ENCODE data around the gene ARHGAP10.
A peak's percentile ranks its signal among the peaks of the same experiment; 100 is the strongest.
"Not testable (repeated sequence)": the region's sequence is repeated elsewhere in the genome, so short reads cannot be mapped to it uniquely, and the experiment has no call there.

Gene ARHGAP10

DNA sequence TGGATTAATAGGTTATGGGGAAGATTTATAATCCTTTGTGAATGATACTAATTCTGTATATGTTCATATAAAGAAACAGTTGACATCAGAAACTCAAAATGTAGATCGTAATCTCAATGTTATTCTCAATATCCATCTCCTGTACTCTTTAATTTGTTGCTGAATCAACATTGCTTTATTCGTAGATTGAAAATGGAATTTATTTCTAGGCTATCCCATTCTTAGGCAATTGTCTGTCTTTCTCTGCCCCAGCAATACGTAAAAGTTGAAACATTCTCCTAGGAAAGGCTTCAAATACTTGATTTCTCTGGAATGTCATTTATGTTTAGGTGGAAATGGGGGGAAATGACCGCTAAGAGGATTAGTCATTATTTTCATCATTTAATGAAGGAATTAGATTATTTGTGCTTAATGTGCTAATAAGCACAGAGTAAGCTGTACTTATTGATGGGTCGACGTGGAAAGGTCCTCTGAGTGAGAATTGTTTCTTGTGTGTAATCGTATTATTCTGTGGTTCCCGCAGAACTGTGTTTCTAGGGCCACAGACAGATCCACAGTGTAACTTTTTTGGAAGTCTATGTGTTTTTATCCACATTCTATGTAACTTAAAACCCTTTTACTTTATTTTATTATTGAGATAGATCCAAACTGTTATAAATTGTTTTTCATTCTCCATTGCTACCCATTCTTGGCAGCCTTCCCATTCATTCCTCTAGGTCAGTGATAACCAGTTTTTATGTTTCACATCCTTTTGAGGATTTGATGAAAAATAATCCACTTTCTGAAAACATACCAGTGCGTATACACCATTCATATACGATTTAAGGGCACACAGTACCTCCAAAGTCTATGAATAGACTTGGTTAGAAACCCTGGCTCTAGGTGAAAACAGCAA is 262.9 kb downstream of the ARHGAP10 start:
- peak; percentile 18 for DNase-seq

- no peak for DNase-seq
Measured at GRCh38 chr4:147996859-147997258, 265.0 kb downstream of the ARHGAP10 start.

GRCh38 chr4:148000038-148000437 is 268.1 kb downstream of the ARHGAP10 start:
- DNase-seq: not testable (repeated sequence)

- peak; percentile 19 for DNase-seq
Measured at GRCh38 chr4:148004228-148004857, 272.5 kb downstream of the ARHGAP10 start.

DNA sequence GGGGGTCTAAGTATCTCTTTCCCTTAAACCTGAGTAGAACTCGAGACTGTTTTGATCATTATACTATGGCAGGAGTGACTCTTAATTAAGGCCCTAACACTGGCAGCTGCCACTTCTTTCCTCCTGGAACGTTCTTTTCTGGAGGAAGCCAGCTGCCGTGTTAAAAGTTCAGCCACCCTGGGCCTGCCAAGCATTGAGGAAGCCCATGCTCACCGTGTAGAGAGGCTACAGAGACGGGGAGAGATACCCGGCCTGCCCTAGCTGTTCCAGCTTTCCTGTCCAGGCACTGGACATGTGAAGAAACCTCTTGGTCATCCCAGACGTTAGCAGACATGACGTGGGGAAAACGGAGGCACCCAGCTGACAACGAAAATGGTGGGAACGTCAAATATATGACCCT is 274.1 kb downstream of the ARHGAP10 start:
- DNase-seq: no peak

GRCh38 chr4:148007314-148007760 is 275.4 kb downstream of the ARHGAP10 start:
- DNase-seq: peak; percentile 90

- no peak for DNase-seq
Measured at GRCh38 chr4:148007792-148008191, 275.9 kb downstream of the ARHGAP10 start.

DNA sequence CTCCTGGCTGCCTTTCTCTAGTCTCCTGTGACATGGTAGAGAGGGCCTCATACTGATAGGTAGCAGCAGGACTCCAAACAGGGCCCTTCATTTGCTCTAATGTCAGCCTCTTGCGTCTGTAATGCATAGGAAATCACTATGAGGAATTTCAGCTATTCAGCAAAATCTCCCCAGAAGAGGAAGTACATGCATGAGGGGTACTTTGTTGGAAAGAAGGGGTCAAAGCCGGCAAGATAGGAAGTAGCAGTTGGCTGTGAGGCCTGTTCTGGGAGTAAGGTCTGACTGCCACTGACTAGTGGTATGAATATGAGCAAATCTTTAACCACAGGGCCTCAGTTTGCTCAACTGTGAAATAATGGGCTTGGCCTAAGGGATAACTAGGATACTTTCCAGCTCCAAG is 283.2 kb downstream of the ARHGAP10 start:
- DNase-seq: no peak

- DNase-seq: no peak
Measured at GRCh38 chr4:148015468-148015867, 283.6 kb downstream of the ARHGAP10 start.

GRCh38 chr4:148016063-148016637 is 284.3 kb downstream of the ARHGAP10 start:
- no peak for DNase-seq

GRCh38 chr4:148017801-148018200 is 285.9 kb downstream of the ARHGAP10 start:
- DNase-seq: no peak

GRCh38 chr4:148021686-148022085 is 289.8 kb downstream of the ARHGAP10 start:
- DNase-seq: peak; percentile 11

DNA sequence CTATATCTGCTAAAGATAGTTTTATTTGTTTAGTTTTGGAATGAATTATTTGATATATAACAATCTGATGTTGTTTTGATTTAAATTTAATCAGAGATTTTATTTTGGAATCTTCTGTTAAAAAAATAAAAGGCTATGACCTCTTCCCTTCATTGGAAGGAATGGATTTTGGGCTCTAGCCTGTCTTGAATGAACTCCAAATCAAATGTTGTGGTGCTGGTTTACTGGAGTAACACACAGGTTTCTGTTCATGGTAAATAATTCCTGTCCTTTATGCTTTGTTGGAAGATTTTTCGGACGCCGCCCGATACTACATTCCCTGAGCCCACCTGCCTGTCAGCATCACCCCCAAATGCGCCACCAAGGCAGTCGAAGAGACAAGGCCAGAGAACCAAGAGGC is 291.1 kb downstream of the ARHGAP10 start:
- no peak for DNase-seq

DNA sequence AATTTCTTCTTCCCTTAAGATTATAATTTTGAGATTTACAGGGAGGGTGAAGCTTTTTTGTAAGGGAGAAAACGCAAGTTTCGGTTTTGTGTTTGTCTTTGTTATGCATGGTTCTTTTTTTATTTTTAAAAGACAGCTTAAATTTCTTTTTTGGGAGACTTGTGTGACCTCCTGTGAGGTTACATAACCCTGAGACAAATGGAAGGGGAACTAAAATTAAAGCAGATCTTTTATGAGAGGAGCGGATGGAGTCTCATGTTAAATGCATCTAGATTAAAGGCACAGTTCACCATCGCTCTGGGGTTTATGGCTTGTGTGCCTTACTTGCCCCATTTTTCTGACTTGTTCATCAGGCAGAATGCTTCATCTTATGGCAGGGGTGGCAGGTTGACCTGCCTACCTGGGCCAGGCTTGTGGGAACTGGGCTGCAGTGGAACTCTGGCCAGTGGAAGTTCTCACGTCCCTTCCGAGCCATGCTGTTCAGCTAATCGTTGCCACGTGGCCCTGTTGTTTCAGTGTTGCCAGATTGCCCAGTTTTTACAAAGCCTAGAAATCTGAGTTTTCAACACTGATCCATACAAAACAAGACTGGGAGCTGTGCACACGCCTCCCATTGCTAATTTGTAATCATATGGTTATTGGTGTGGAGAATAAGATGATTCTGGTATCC is 291.8 kb downstream of the ARHGAP10 start:
- DNase-seq: no peak

- DNase-seq: peak; percentile 96
Measured at GRCh38 chr4:148025981-148026380, 294.1 kb downstream of the ARHGAP10 start.

GRCh38 chr4:148027201-148027600 is 295.3 kb downstream of the ARHGAP10 start:
- DNase-seq: no peak

- no peak for DNase-seq
Measured at GRCh38 chr4:148029781-148030180, 297.9 kb downstream of the ARHGAP10 start.

GRCh38 chr4:148030193-148030873 is 298.4 kb downstream of the ARHGAP10 start:
- peak; percentile 83 for DNase-seq

GRCh38 chr4:148034813-148035212 is 302.9 kb downstream of the ARHGAP10 start:
- no peak for DNase-seq

GRCh38 chr4:148041606-148042329 is 309.9 kb downstream of the ARHGAP10 start:
- no peak for DNase-seq

GRCh38 chr4:148044089-148044911 is 312.4 kb downstream of the ARHGAP10 start:
- no peak for DNase-seq

All from fibroblast of skin of scalp (primary cell).